ENCODE measurements around the gene CEACAM18. TPM values are rescaled to one million over a fixed set of nuclear protein-coding genes. Genes with fewer than 3 reads are reported as not detected.

CEACAM18 gene
- total and polyA plus RNA-seq, 10 of the 15 experiments (the other 5 are each of a cell fraction or from before 2014, with no cell fraction given): not detected

- 38% methylated on average over 14 of the region's 14 CpGs for WGBS (ENCODE audit: insufficient coverage, insufficient replicate concordance, low lambda C conversion rate, missing lambda C conversion rate)
- ChIA-PET POLR2A (no interaction called here), CTCF (interaction anchor here (1.0 to 1.2 kb wide), 2 partner anchors 14 to 202 kb away, joined by 4 to 6 read pairs; no protein-coding TSS in a partner anchor), RAD21 (ENCODE audit: unreplicated experiment) (no interaction called here), SMC1A (ENCODE audit: uncharacterized antibody, unreplicated experiment) (no interaction called here)
- FAIRE-seq (no peak), ATAC-seq (no peak), DNase-seq (ENCODE audit: low read depth, low spot score) (no peak)
- Histone ChIP-seq H3K36me3 (ENCODE audit: control insufficient read depth in 2 of 2, insufficient read depth in 2 of 2, low read length in 1 of 2) (no peaks in the 10 kb centered on the region), H3K4me3 (no peak overlapping the region), H2AFZ (ENCODE audit: control insufficient read depth, low read depth, low read length) (no peak overlapping the region), H3K79me2 (ENCODE audit: control insufficient read depth, insufficient read depth, low read length) (no peaks in the 10 kb centered on the region), H3K4me1 (ENCODE audit: control insufficient read depth, insufficient read depth, low read length) (no peaks in the 10 kb centered on the region), H3K4me2 (ENCODE audit: control insufficient read depth, insufficient read depth) (no peak overlapping the region), H3K9me3 (replicated peaks; ENCODE audit: control insufficient read depth, insufficient read depth, low read length) (no peaks in the 10 kb centered on the region), H3K27me3 (replicated peaks in 1 of 2; ENCODE audit: control insufficient read depth in 2 of 2, insufficient read depth in 2 of 2, low read length in 1 of 2) (no peaks in the 10 kb centered on the region), H3K9ac (ENCODE audit: control insufficient read depth, insufficient read depth, low read length) (no peak overlapping the region), H3K27ac (ENCODE audit: control insufficient read depth, insufficient read depth) (no peak overlapping the region), H4K20me1 (ENCODE audit: control insufficient read depth, insufficient read depth) (no peaks in the 10 kb centered on the region)
- in situ Hi-C loops (cut with MboI) (no loop called here), intact Hi-C loops (cut with micrococcal nuclease; ENCODE audit: unreplicated experiment) (no loop called here)
- TF ChIP-seq KDM1A (IDR thresholded peaks at IDR 0.05; ENCODE audit: borderline replicate concordance) (no peak), ETV6 (conservative IDR thresholded peaks at IDR 0.05 in 1 of 2, IDR thresholded peaks at IDR 0.05 in 1 of 2; ENCODE audit: borderline replicate concordance in 1 of 2, low read depth in 1 of 2) (no peak), ZNF622 (IDR thresholded peaks at IDR 0.05) (no peak), MTA3 (IDR thresholded peaks at IDR 0.05; ENCODE audit: borderline replicate concordance, low read length) (no peak), TCF12 (IDR thresholded peaks at IDR 0.05; ENCODE audit: low read depth, low read length) (no peak), NRF1 (conservative IDR thresholded peaks at IDR 0.05; ENCODE audit: low read depth, low read length) (no peak)
- no TSS peak for BruUV-seq (replicated peaks)
Observed at GRCh38 chr19:51458899-51459505, 19.3 kb upstream of the CEACAM18 start.

All from GM12878 (cell line).